Measurements from ENCODE around the gene SLC30A3.

SLC30A3 gene

DNA sequence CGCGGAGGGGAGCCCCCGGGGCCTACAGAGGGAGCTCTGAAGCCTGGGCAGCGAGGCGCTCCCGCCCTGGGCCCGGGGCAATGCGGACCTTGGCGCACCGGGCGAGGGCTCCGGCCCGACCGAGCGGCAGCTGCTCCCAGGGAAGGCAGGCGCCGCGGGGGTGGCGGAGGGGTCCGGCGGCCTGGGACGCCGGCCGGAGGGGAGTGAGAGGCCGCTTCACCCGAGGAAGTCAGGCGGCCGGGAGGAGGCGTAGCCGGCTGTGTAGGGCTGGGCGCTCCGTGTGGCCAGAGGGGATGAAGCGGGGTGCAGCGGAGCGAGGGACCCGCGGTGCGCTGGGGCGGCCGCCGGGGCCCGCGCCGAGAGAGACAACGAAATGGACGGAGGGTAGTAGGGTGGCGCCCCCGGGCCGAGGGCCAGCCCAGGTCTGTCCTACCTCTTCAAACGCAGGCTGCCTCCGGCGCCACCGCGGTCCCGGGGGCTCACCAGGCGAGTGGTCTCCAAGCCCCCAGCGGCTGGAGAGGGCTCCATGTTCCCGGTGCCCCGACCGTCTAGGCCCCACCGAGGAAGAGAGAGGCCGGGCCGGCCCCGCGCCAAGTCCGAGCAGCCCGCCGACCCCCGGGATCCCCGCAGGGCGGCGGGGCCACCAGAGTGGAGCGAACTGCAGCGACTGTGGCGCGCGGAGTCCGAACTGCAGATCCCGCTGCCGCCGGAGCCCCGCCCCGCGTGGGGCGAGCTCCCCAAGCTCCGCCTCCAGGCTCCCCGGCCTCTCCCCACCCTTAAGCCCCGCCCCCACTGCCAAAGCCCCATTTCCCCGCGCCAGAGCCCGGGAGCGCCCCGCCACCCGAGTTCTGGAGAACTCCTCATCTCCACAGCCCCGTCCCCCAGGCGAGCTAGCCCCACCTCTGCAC, at the start of gene SLC30A3:
TSS of gene SLC30A3 (minus strand) at position 669 of the 908 bp plus-strand sequence. CDS start at position 528, 141 bp downstream.
- Histone ChIP-seq H3K4me3 (ENCODE audit: low read depth, low read length) (peak within 1 kb of the TSS; percentile 69), H3K9me3 (ENCODE audit: control insufficient read depth, insufficient read depth, low read length) (no peaks in the 10 kb centered on the region), H3K27me3 (ENCODE audit: control insufficient read depth, insufficient read depth, low read length) (peaks cover 75% of the 10 kb centered on the region), H3K36me3 (ENCODE audit: control insufficient read depth, insufficient read depth, low read length) (no peaks in the 10 kb centered on the region), H3K4me1 (ENCODE audit: control insufficient read depth, insufficient read depth, low read length) (peaks cover 21% of the 10 kb centered on the region), H3K9ac (ENCODE audit: low read depth, low read length) (no peak within 1 kb of the TSS; the same call in 1 of the 2 replicates), H3K27ac (ENCODE audit: low read depth, low read length) (no peak within 1 kb of the TSS)

DNA sequence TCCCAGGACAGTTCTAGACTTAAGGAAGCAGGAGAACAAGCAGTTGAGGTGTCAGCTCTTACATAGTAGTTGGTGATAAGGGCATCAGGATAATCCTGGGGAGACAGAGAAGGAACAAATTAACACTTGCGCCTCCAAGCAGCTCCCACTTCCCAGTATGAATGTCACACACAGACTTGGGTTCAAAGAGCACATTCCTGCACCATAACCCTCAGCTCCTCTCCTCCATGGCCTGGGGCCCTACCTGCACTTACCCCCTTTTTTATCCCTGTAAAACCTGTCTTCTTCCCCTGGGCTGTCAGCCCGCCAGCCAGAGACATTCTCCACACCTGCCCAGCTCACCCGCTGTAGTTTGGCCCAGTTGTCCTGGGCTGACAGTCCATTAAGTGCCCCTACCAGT, 49.3 kb upstream of the SLC30A3 start:
- Histone ChIP-seq H3K27me3 (ENCODE audit: control insufficient read depth, insufficient read depth, low read length) (peaks cover 23% of the 10 kb centered on the region), H3K27ac (ENCODE audit: low read depth, low read length) (no peak overlapping the region), H3K9me3 (ENCODE audit: control insufficient read depth, insufficient read depth, low read length) (no peaks in the 10 kb centered on the region), H3K36me3 (ENCODE audit: control insufficient read depth, insufficient read depth, low read length) (no peaks in the 10 kb centered on the region), H3K4me1 (ENCODE audit: control insufficient read depth, insufficient read depth, low read length) (no peaks in the 10 kb centered on the region), H3K4me3 (ENCODE audit: low read depth, low read length) (no peak overlapping the region), H3K9ac (ENCODE audit: low read depth, low read length) (no peak overlapping the region)

DNA sequence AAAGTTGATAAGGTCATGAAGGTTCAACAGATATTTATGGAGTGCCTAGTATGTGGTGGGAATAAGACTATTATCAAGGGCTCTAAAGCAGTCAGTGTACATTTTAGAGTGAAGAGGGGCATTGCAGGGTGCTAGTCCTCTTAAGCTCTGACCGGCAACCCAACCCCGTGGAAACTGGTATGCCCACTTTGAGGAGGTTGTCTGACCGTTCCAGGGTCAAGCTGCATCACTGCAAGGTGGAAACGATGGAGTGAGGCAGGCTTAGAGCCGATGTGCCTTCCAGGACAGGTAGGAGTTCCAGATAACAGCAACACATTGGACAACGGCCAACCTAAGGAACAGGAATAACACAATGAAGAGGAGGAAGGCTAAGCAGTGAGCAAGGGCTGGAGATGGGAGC, 46.8 kb upstream of the SLC30A3 start:
- no peak overlapping the region for H3K4me3 ChIP-seq (ENCODE audit: low read depth, low read length)
- peaks cover 6% of the 10 kb centered on the region; the same call in 1 of the 2 replicates for H3K4me1 ChIP-seq (ENCODE audit: control insufficient read depth, insufficient read depth, low read length)
- peaks cover 48% of the 10 kb centered on the region for H3K27me3 ChIP-seq (ENCODE audit: control insufficient read depth, insufficient read depth, low read length)
- H3K9me3 ChIP-seq (ENCODE audit: control insufficient read depth, insufficient read depth, low read length) = no peaks in the 10 kb centered on the region
- no peaks in the 10 kb centered on the region for H3K36me3 ChIP-seq (ENCODE audit: control insufficient read depth, insufficient read depth, low read length)
- no peak overlapping the region for H3K27ac ChIP-seq (ENCODE audit: low read depth, low read length)
- H3K9ac ChIP-seq (ENCODE audit: low read depth, low read length) = no peak overlapping the region

GRCh38 chr2:27308359-27308881, 45.6 kb upstream of the SLC30A3 start, which contains the start of gene UCN:
TSS of gene UCN (minus strand) at chr2:27308445. CDS start at chr2:27307895, 550 bp downstream.
- H3K27me3 ChIP-seq (ENCODE audit: control insufficient read depth, insufficient read depth, low read length) = peaks cover 52% of the 10 kb centered on the region
- H3K27ac ChIP-seq (ENCODE audit: low read depth, low read length) = no peak within 1 kb of the TSS
- H3K4me3 ChIP-seq (ENCODE audit: low read depth, low read length) = peak within 1 kb of the TSS; percentile 53
- no peaks in the 10 kb centered on the region for H3K36me3 ChIP-seq (ENCODE audit: control insufficient read depth, insufficient read depth, low read length)
- H3K4me1 ChIP-seq (ENCODE audit: control insufficient read depth, insufficient read depth, low read length) = peaks cover 6% of the 10 kb centered on the region; the same call in 1 of the 2 replicates
- no peaks in the 10 kb centered on the region for H3K9me3 ChIP-seq (ENCODE audit: control insufficient read depth, insufficient read depth, low read length)
- no peak within 1 kb of the TSS for H3K9ac ChIP-seq (ENCODE audit: low read depth, low read length)

- Histone ChIP-seq H3K27ac (ENCODE audit: low read depth, low read length) (no peak overlapping the region), H3K4me1 (ENCODE audit: control insufficient read depth, insufficient read depth, low read length) (peaks cover 6% of the 10 kb centered on the region; the same call in 1 of the 2 replicates), H3K9me3 (ENCODE audit: control insufficient read depth, insufficient read depth, low read length) (no peaks in the 10 kb centered on the region), H3K27me3 (ENCODE audit: control insufficient read depth, insufficient read depth, low read length) (peaks cover 52% of the 10 kb centered on the region), H3K36me3 (ENCODE audit: control insufficient read depth, insufficient read depth, low read length) (no peaks in the 10 kb centered on the region), H3K4me3 (ENCODE audit: low read depth, low read length) (peak overlapping the region; percentile 53), H3K9ac (ENCODE audit: low read depth, low read length) (no peak overlapping the region)
Observed at GRCh38 chr2:27307545-27308358, 44.9 kb upstream of the SLC30A3 start.

DNA sequence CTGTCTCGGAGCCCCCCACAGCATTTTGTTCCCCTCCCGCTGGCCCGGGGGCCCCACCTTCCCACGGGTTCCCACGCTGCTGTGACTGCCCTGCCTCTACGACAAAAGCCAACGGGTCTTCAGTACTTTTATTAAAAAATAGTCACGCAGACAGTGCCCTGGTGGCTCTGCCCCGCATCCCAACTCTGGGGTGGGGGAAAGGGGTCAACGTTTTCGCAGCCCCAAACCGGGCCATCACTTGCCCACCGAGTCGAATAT, 44.4 kb upstream of the SLC30A3 start:
- Histone ChIP-seq H3K27ac (ENCODE audit: low read depth, low read length) (no peak overlapping the region), H3K9me3 (ENCODE audit: control insufficient read depth, insufficient read depth, low read length) (no peaks in the 10 kb centered on the region), H3K27me3 (ENCODE audit: control insufficient read depth, insufficient read depth, low read length) (peaks cover 52% of the 10 kb centered on the region), H3K9ac (ENCODE audit: low read depth, low read length) (no peak overlapping the region), H3K4me1 (ENCODE audit: control insufficient read depth, insufficient read depth, low read length) (peaks cover 6% of the 10 kb centered on the region; the same call in 1 of the 2 replicates), H3K4me3 (ENCODE audit: low read depth, low read length) (peak overlapping the region; percentile 53), H3K36me3 (ENCODE audit: control insufficient read depth, insufficient read depth, low read length) (no peaks in the 10 kb centered on the region)

- no peaks in the 10 kb centered on the region for H3K36me3 ChIP-seq (ENCODE audit: control insufficient read depth, insufficient read depth, low read length)
- H3K27ac ChIP-seq (ENCODE audit: low read depth, low read length) = no peak overlapping the region
- H3K9ac ChIP-seq (ENCODE audit: low read depth, low read length) = no peak overlapping the region
- H3K4me1 ChIP-seq (ENCODE audit: control insufficient read depth, insufficient read depth, low read length) = peaks cover 6% of the 10 kb centered on the region; the same call in 1 of the 2 replicates
- H3K9me3 ChIP-seq (ENCODE audit: control insufficient read depth, insufficient read depth, low read length) = no peaks in the 10 kb centered on the region
- peak overlapping the region; percentile 53 for H3K4me3 ChIP-seq (ENCODE audit: low read depth, low read length)
- peaks cover 52% of the 10 kb centered on the region for H3K27me3 ChIP-seq (ENCODE audit: control insufficient read depth, insufficient read depth, low read length)
Observed at GRCh38 chr2:27306573-27307286, 43.9 kb upstream of the SLC30A3 start.

GRCh38 chr2:27306136-27306535, 43.3 kb upstream of the SLC30A3 start:
- peaks cover 52% of the 10 kb centered on the region for H3K27me3 ChIP-seq (ENCODE audit: control insufficient read depth, insufficient read depth, low read length)
- H3K4me1 ChIP-seq (ENCODE audit: control insufficient read depth, insufficient read depth, low read length) = peaks cover 6% of the 10 kb centered on the region; the same call in 1 of the 2 replicates
- H3K36me3 ChIP-seq (ENCODE audit: control insufficient read depth, insufficient read depth, low read length) = no peaks in the 10 kb centered on the region
- H3K9ac ChIP-seq (ENCODE audit: low read depth, low read length) = no peak overlapping the region
- no peak overlapping the region for H3K27ac ChIP-seq (ENCODE audit: low read depth, low read length)
- peak overlapping the region; percentile 53; the same call in 1 of the 2 replicates for H3K4me3 ChIP-seq (ENCODE audit: low read depth, low read length)
- H3K9me3 ChIP-seq (ENCODE audit: control insufficient read depth, insufficient read depth, low read length) = no peaks in the 10 kb centered on the region

- H3K27me3 ChIP-seq (ENCODE audit: control insufficient read depth, insufficient read depth, low read length) = peaks cover 52% of the 10 kb centered on the region
- no peak overlapping the region for H3K9ac ChIP-seq (ENCODE audit: low read depth, low read length)
- H3K4me3 ChIP-seq (ENCODE audit: low read depth, low read length) = no peak overlapping the region
- no peak overlapping the region for H3K27ac ChIP-seq (ENCODE audit: low read depth, low read length)
- peaks cover 6% of the 10 kb centered on the region; the same call in 1 of the 2 replicates for H3K4me1 ChIP-seq (ENCODE audit: control insufficient read depth, insufficient read depth, low read length)
- H3K9me3 ChIP-seq (ENCODE audit: control insufficient read depth, insufficient read depth, low read length) = no peaks in the 10 kb centered on the region
- no peaks in the 10 kb centered on the region for H3K36me3 ChIP-seq (ENCODE audit: control insufficient read depth, insufficient read depth, low read length)
Observed at GRCh38 chr2:27305516-27305915, 42.7 kb upstream of the SLC30A3 start.

- no peaks in the 10 kb centered on the region for H3K36me3 ChIP-seq (ENCODE audit: control insufficient read depth, insufficient read depth, low read length)
- no peak overlapping the region for H3K4me3 ChIP-seq (ENCODE audit: low read depth, low read length)
- no peaks in the 10 kb centered on the region for H3K9me3 ChIP-seq (ENCODE audit: control insufficient read depth, insufficient read depth, low read length)
- H3K9ac ChIP-seq (ENCODE audit: low read depth, low read length) = no peak overlapping the region
- peaks cover 51% of the 10 kb centered on the region for H3K27me3 ChIP-seq (ENCODE audit: control insufficient read depth, insufficient read depth, low read length)
- H3K27ac ChIP-seq (ENCODE audit: low read depth, low read length) = no peak overlapping the region
- H3K4me1 ChIP-seq (ENCODE audit: control insufficient read depth, insufficient read depth, low read length) = peaks cover 6% of the 10 kb centered on the region; the same call in 1 of the 2 replicates
Observed at GRCh38 chr2:27304488-27305240, 41.8 kb upstream of the SLC30A3 start.
